ENCODE results near the gene TTC39C. TPM values are rescaled to one million over a fixed set of nuclear protein-coding genes. Genes with fewer than 3 reads are reported as not detected.

Gene TTC39C
- total and polyA plus RNA-seq, 2 experiments from 2014 or later, result 4.1 to 6.0 TPM

GRCh38 chr18:23977719-23978483, 36.7 kb upstream of the TTC39C start:
- H3K4me1 ChIP-seq (ENCODE audit: low read depth), result no peaks in the 10 kb centered on the region
- no peak for TF ChIP-seq CTCF (IDR thresholded peaks at IDR 0.05; ENCODE audit: low read depth, low read length)
- peak in 1 of 2 donors; percentile 77 for DNase-seq (ENCODE audit: low read depth in 1 of 2, low spot score in 1 of 2)
- H3K27ac ChIP-seq, result no peak overlapping the region
- H3K36me3 ChIP-seq, result no peaks in the 10 kb centered on the region
- H3K4me3 ChIP-seq, result no peak overlapping the region
- no peaks in the 10 kb centered on the region for H3K27me3 ChIP-seq
- no peaks in the 10 kb centered on the region for H3K9me3 ChIP-seq (ENCODE audit: low read depth)

GRCh38 chr18:23981369-23981980, 33.1 kb upstream of the TTC39C start:
- H3K4me3 ChIP-seq, result no peak overlapping the region
- H3K4me1 ChIP-seq (ENCODE audit: low read depth), result no peaks in the 10 kb centered on the region
- H3K36me3 ChIP-seq, result no peaks in the 10 kb centered on the region
- peak in 1 of 2 donors; percentile 28 for DNase-seq (ENCODE audit: low read depth in 1 of 2, low spot score in 1 of 2)
- H3K27ac ChIP-seq, result no peak overlapping the region
- no peak for TF ChIP-seq CTCF (IDR thresholded peaks at IDR 0.05; ENCODE audit: low read depth, low read length)
- no peaks in the 10 kb centered on the region for H3K27me3 ChIP-seq
- no peaks in the 10 kb centered on the region for H3K9me3 ChIP-seq (ENCODE audit: low read depth)

GRCh38 chr18:23982155-23983079, 32.1 kb upstream of the TTC39C start:
- H3K4me3 ChIP-seq, result no peak overlapping the region
- TF ChIP-seq CTCF (IDR thresholded peaks at IDR 0.05; ENCODE audit: low read depth, low read length), result no peak
- H3K27me3 ChIP-seq, result no peaks in the 10 kb centered on the region
- H3K9me3 ChIP-seq (ENCODE audit: low read depth), result no peaks in the 10 kb centered on the region
- no peaks in the 10 kb centered on the region for H3K36me3 ChIP-seq
- no peak overlapping the region for H3K27ac ChIP-seq
- H3K4me1 ChIP-seq (ENCODE audit: low read depth), result no peaks in the 10 kb centered on the region
- DNase-seq (ENCODE audit: low read depth in 1 of 2, low spot score in 1 of 2), result peak in 1 of 2 donors; percentile 81

GRCh38 chr18:23983112-23983511, 31.4 kb upstream of the TTC39C start:
- no peak overlapping the region for H3K27ac ChIP-seq
- H3K4me3 ChIP-seq, result no peak overlapping the region
- no peaks in the 10 kb centered on the region for H3K9me3 ChIP-seq (ENCODE audit: low read depth)
- no peaks in the 10 kb centered on the region for H3K27me3 ChIP-seq
- no peaks in the 10 kb centered on the region for H3K4me1 ChIP-seq (ENCODE audit: low read depth)
- TF ChIP-seq CTCF (IDR thresholded peaks at IDR 0.05; ENCODE audit: low read depth, low read length), result no peak
- DNase-seq (ENCODE audit: low read depth in 1 of 2, low spot score in 1 of 2), result no peak
- H3K36me3 ChIP-seq, result no peaks in the 10 kb centered on the region

GRCh38 chr18:23986600-23987359, 27.8 kb upstream of the TTC39C start:
- no peaks in the 10 kb centered on the region for H3K4me1 ChIP-seq (ENCODE audit: low read depth)
- no peaks in the 10 kb centered on the region for H3K9me3 ChIP-seq (ENCODE audit: low read depth)
- no peaks in the 10 kb centered on the region for H3K36me3 ChIP-seq
- TF ChIP-seq CTCF (IDR thresholded peaks at IDR 0.05; ENCODE audit: low read depth, low read length), result no peak
- no peaks in the 10 kb centered on the region for H3K27me3 ChIP-seq
- no peak overlapping the region for H3K4me3 ChIP-seq
- H3K27ac ChIP-seq, result no peak overlapping the region
- DNase-seq (ENCODE audit: low read depth in 1 of 2, low spot score in 1 of 2), result no peak

Measured in cardiac muscle cell (in vitro differentiated cells and primary cell).